ENCODE results near the gene CFL1. TPM values are rescaled to one million over a fixed set of nuclear protein-coding genes. Genes with fewer than 3 reads are reported as not detected.

CFL1 gene
- total and polyA plus RNA-seq, 2 of the 8 experiments (the other 6 are each of a cell fraction or from before 2014, with no cell fraction given), result 1,252 to 1,365 TPM

DNA sequence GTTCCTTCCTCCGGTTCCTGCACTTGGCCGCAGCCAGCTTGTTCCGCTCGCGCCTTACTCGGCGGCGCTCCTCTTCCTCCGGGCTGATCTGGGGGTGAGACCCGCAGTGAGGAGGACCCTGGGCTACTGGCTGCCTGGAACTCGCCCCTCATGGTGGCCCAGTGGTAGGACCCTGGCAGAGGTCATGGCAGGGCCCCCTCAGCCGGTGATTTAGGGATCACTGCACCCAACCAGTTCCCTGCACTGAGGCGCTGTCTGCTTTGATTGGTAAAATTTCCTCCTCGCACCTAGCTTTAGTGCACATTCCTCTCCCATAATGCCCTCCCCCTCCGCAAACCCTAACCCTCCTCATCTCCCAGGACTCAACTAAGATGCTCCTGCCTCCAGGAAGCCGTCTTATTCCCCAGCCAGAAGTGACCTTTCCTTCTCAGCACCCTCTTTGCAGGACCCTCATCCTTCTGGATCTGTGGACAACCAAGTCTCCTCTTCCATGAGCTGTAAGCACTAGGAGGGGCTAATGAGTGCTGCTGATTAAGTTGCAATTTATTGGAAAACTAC, 36.1 kb upstream of the CFL1 start:
- Histone ChIP-seq H4K8ac (ENCODE audit: extremely low read depth, insufficient read depth, low read length) (no peak overlapping the region), H3K4ac (replicated peaks; ENCODE audit: insufficient read length, low read depth, low read length) (no peak overlapping the region), H3K27ac (ENCODE audit: low read depth, low read length) (no peak overlapping the region), H2BK5ac (ENCODE audit: low read depth, low read length) (no peak overlapping the region), H3K9ac (replicated peaks in 1 of 4; ENCODE audit: extremely low read depth in 1 of 4, low read depth in 3 of 4, low read length in 3 of 4) (no peak overlapping the region), H2AK5ac (ENCODE audit: low read depth, low read length) (no peak overlapping the region), H3K23me2 (ENCODE audit: low read depth, low read length) (peaks cover 17% of the 10 kb centered on the region), H3K4me3 (ENCODE audit: extremely low read depth in 1 of 4, insufficient read depth in 2 of 4, low read depth in 3 of 4, low read length in 4 of 4) (no peak overlapping the region), H2BK120ac (replicated peaks; ENCODE audit: low read depth, low read length) (no peak overlapping the region), H3K79me1 (ENCODE audit: low read depth, low read length) (no peaks in the 10 kb centered on the region; the same call in 1 of the 2 replicates), H3K4me1 (replicated peaks in 1 of 4; ENCODE audit: control insufficient read depth in 3 of 4, insufficient read depth in 4 of 4, low read length in 3 of 4) (peaks cover 0 to 23% (median 10%) of the 10 kb centered on the region in 4 experiments; a peak in 5 of 7 replicates), H3K23ac (ENCODE audit: insufficient read length) (no peak overlapping the region), H3K18ac (ENCODE audit: extremely low read depth, low read length) (no peak overlapping the region), H2AFZ (ENCODE audit: low read length) (no peak overlapping the region), H3K56ac (replicated peaks; ENCODE audit: insufficient read length, low read depth, low read length) (no peak overlapping the region), H3K14ac (ENCODE audit: insufficient read length) (no peak overlapping the region), H4K20me1 (replicated peaks in 1 of 2; ENCODE audit: control insufficient read depth in 1 of 2, insufficient read depth in 2 of 2, low read length in 2 of 2) (peaks cover 0 to 4% of the 10 kb centered on the region in 2 experiments), H3K9me3 (ENCODE audit: insufficient read depth in 2 of 2, low read depth in 1 of 2, low read length in 1 of 2) (no peaks in the 10 kb centered on the region), H2BK15ac (ENCODE audit: low read length) (no peak overlapping the region), H4K5ac (ENCODE audit: insufficient read length, low read depth, low read length) (no peak overlapping the region), H4K91ac (replicated peaks; ENCODE audit: insufficient read length, low read length) (no peak overlapping the region), H3K79me2 (ENCODE audit: control insufficient read depth in 1 of 2, insufficient read depth in 2 of 2, low read length in 2 of 2) (no peaks in the 10 kb centered on the region), H2BK12ac (ENCODE audit: low read depth, low read length) (no peak overlapping the region), H3K36me3 (ENCODE audit: control insufficient read depth in 2 of 4, insufficient read depth in 4 of 4, low read length in 3 of 4) (no peaks in the 10 kb centered on the region), H3K4me2 (ENCODE audit: insufficient read depth in 1 of 2, low read depth in 2 of 2, low read length in 2 of 2) (no peak overlapping the region), H3K27me3 (replicated peaks in 1 of 4; ENCODE audit: control insufficient read depth in 3 of 4, extremely low read depth in 1 of 4, insufficient read depth in 3 of 4, low read length in 3 of 4) (peaks cover 4 to 24% (median 19%) of the 10 kb centered on the region in 4 experiments), H2BK20ac (ENCODE audit: low read length) (no peak overlapping the region)
- 93% methylated on average over 15 of the region's 16 CpGs; no CpG with 5 or more reads in 1 of the 2 experiments for WGBS, 2 experiments (ENCODE audit: extremely low coverage in 1 of 2, insufficient coverage in 1 of 2, insufficient read length in 1 of 2, insufficient replicate concordance in 2 of 2, low coverage in 1 of 2, low lambda C conversion rate in 2 of 2, missing lambda C conversion rate in 1 of 2)
- POLR2A ChIA-PET (ENCODE audit: partially characterized antibody), result interaction anchor here (0.7 to 39.7 kb wide), 7 partner anchors 9 to 174 kb away, joined by 3 to 1071 read pairs (median 5); partner anchors contain the start of genes C11orf68, CFL1, EFEMP2 and MUS81
- DNase-seq (ENCODE audit: low read depth in 1 of 2, low spot score in 2 of 2) (no peak), FAIRE-seq (no peak)
- TF ChIP-seq ZNF274 (IDR thresholded peaks at IDR 0.05; ENCODE audit: borderline replicate concordance, extremely low read depth, low read length) (no peak), TAF7 (optimal IDR thresholded peaks at IDR 0.05; ENCODE audit: borderline replicate concordance, low read depth, low read length) (no peak), HDAC6 (IDR thresholded peaks at IDR 0.05; ENCODE audit: low read depth, low read length) (no peak), POLR2A (IDR thresholded peaks at IDR 0.05; ENCODE audit: control extremely low read depth in 1 of 2, low read depth in 2 of 2, low read length in 2 of 2) (no peak; a peak in 1 of 3 replicates), CTBP2 (IDR thresholded peaks at IDR 0.05; ENCODE audit: borderline replicate concordance, insufficient read depth, insufficient read length, low read length) (no peak), USF2 (IDR thresholded peaks at IDR 0.05; ENCODE audit: low read length) (no peak), RXRA (IDR thresholded peaks at IDR 0.05; ENCODE audit: insufficient read depth, low read depth, low read length) (no peak), KDM1A (IDR thresholded peaks at IDR 0.05; ENCODE audit: borderline replicate concordance, low read length) (no peak), CREB1 (IDR thresholded peaks at IDR 0.05) (no peak)
- TF ChIP-seq, protein P1, sequence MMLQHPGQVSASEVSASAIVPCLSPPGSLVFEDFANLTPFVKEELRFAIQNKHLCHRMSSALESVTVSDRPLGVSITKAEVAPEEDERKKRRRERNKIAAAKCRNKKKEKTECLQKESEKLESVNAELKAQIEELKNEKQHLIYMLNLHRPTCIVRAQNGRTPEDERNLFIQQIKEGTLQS (IDR thresholded peaks at IDR 0.05; ENCODE audit: insufficient read depth, low read depth, low read length), result no peak
- CTCF ChIA-PET (ENCODE audit: partially characterized antibody), result interaction anchor here (0.6 to 19.6 kb wide), 13 partner anchors 8 to 958 kb away, joined by 3 to 283 read pairs (median 4); partner anchors contain the start of gene EFEMP2

Measured in H1 (cell line).